ENCODE results near the gene KRTAP29-1.
A peak's percentile ranks its signal among the peaks of the same experiment; 100 is the strongest.
"Not testable (repeated sequence)": the region's sequence is repeated elsewhere in the genome, so short reads cannot be mapped to it uniquely, and the experiment has no call there.

The KRTAP29-1 gene

GRCh38 chr17:41301916-41302901 is at the start of gene KRTAP29-1:
KRTAP29-1 (minus strand) TSS chr17:41302851; CDS start chr17:41302851, 0 bp downstream.
- no peak for DNase-seq

GRCh38 chr17:41351177-41351576 is 48.5 kb upstream of the KRTAP29-1 start:
- no peak for DNase-seq

- not testable (repeated sequence) for DNase-seq
Measured at GRCh38 chr17:41350381-41350878, 47.8 kb upstream of the KRTAP29-1 start, which contains the start of gene KRT33A. KRT33A (minus strand) TSS chr17:41350828; CDS start chr17:41350767, 61 bp downstream.

GRCh38 chr17:41347869-41348760 is 45.5 kb upstream of the KRTAP29-1 start:
- DNase-seq = no peak

GRCh38 chr17:41346421-41346820 is 43.8 kb upstream of the KRTAP29-1 start:
- not testable (repeated sequence) for DNase-seq

GRCh38 chr17:41345992-41346391 is 43.3 kb upstream of the KRTAP29-1 start:
- no peak for DNase-seq

- no peak for DNase-seq
Measured at GRCh38 chr17:41343029-41343428, 40.4 kb upstream of the KRTAP29-1 start.

GRCh38 chr17:41340934-41341861 is 38.5 kb upstream of the KRTAP29-1 start:
- DNase-seq = peak; percentile 39

- DNase-seq = no peak
Measured at GRCh38 chr17:41340494-41340893, 37.8 kb upstream of the KRTAP29-1 start.

GRCh38 chr17:41339571-41340172 is 37.0 kb upstream of the KRTAP29-1 start:
- no peak for DNase-seq

- no peak for DNase-seq
Measured at GRCh38 chr17:41338961-41339485, 36.4 kb upstream of the KRTAP29-1 start.

- no peak for DNase-seq
Measured at GRCh38 chr17:41335747-41336146, 33.1 kb upstream of the KRTAP29-1 start.

GRCh38 chr17:41334385-41335305 is 32.0 kb upstream of the KRTAP29-1 start:
- no peak for DNase-seq

GRCh38 chr17:41333836-41334235 is 31.2 kb upstream of the KRTAP29-1 start:
- no peak for DNase-seq

- DNase-seq = no peak
Measured at GRCh38 chr17:41333098-41333497, 30.4 kb upstream of the KRTAP29-1 start.

- DNase-seq = no peak
Measured at GRCh38 chr17:41332239-41332638, 29.6 kb upstream of the KRTAP29-1 start.

- no peak for DNase-seq
Measured at GRCh38 chr17:41331606-41332005, 29.0 kb upstream of the KRTAP29-1 start.

GRCh38 chr17:41329279-41329948 is 26.8 kb upstream of the KRTAP29-1 start:
- DNase-seq = no peak

- no peak for DNase-seq
Measured at GRCh38 chr17:41328207-41328606, 25.6 kb upstream of the KRTAP29-1 start.
